HK-2 (cell line): ENCODE results near the gene MYOF.
A peak's percentile ranks its signal among the peaks of the same experiment; 100 is the strongest.
"Not testable (repeated sequence)": the region's sequence is repeated elsewhere in the genome, so short reads cannot be mapped to it uniquely, and the experiment has no call there.

ENCODE experiments used
- DNase-seq: peaks from one replicate; pipeline ENCODE4 v3.0.0-alpha.2; 2018; ENCODE audit not compliant: unreplicated experiment

Gene MYOF

GRCh38 chr10:93454736-93455135, 27.4 kb downstream of the MYOF start:
- no peak for DNase-seq

- DNase-seq = no peak
Measured at GRCh38 chr10:93454146-93454545, 28.0 kb downstream of the MYOF start.

- no peak for DNase-seq
Measured at GRCh38 chr10:93452143-93452542, 30.0 kb downstream of the MYOF start.

GRCh38 chr10:93451244-93451947, 30.7 kb downstream of the MYOF start:
- no peak for DNase-seq

GRCh38 chr10:93447970-93448369, 34.2 kb downstream of the MYOF start:
- no peak for DNase-seq

GRCh38 chr10:93447019-93447418, 35.1 kb downstream of the MYOF start:
- no peak for DNase-seq

- DNase-seq = no peak
Measured at GRCh38 chr10:93445978-93446720, 36.0 kb downstream of the MYOF start.

GRCh38 chr10:93445097-93445960, 36.8 kb downstream of the MYOF start:
- peak; percentile 96 for DNase-seq

- no peak for DNase-seq
Measured at GRCh38 chr10:93443481-93443880, 38.7 kb downstream of the MYOF start.

- not testable (repeated sequence) for DNase-seq
Measured at GRCh38 chr10:93442721-93443120, 39.4 kb downstream of the MYOF start.

GRCh38 chr10:93440591-93441091, 41.5 kb downstream of the MYOF start:
- DNase-seq = no peak

- DNase-seq = no peak
Measured at GRCh38 chr10:93438613-93439253, 43.4 kb downstream of the MYOF start.

GRCh38 chr10:93437946-93438612, 44.1 kb downstream of the MYOF start:
- DNase-seq = peak; percentile 70

GRCh38 chr10:93437086-93437945, 44.8 kb downstream of the MYOF start:
- peak; percentile 90 for DNase-seq

GRCh38 chr10:93436591-93437085, 45.5 kb downstream of the MYOF start:
- peak; percentile 59 for DNase-seq

GRCh38 chr10:93435621-93436397, 46.3 kb downstream of the MYOF start:
- peak; percentile 64 for DNase-seq

- no peak for DNase-seq
Measured at GRCh38 chr10:93434991-93435491, 47.1 kb downstream of the MYOF start.

GRCh38 chr10:93431361-93431760, 50.8 kb downstream of the MYOF start:
- no peak for DNase-seq

GRCh38 chr10:93425861-93426260, 56.3 kb downstream of the MYOF start:
- no peak for DNase-seq
